Neural progenitor cell (in vitro differentiated cells): ENCODE results near the gene COL17A1. TPM values are rescaled to one million over a fixed set of nuclear protein-coding genes. Genes with fewer than 3 reads are reported as not detected.

Source experiments
- DNase-seq: peaks from one replicate; pipeline ENCODE4 v3.0.0-alpha.2; 2016; ENCODE audit warnings: low spot score
- H2AFZ ChIP-seq: fragments of 200-600 bp; sonication (generic); replicated peaks from 2 replicates; pipeline ENCODE4 v1.6.1; 2016; ENCODE audit warnings: antibody characterized with exemption
- H3F3A ChIP-seq: fragments of 200-600 bp; sonication (generic); 2 replicates; pipeline ENCODE4 v1.6.1; 2016; ENCODE audit warnings: antibody characterized with exemption, low read depth
- H3K27ac ChIP-seq: fragments of 200-600 bp; sonication (generic); 2 replicates; pipeline ENCODE4 v1.5.1; 2016; ENCODE audit warnings: mild to moderate bottlenecking
- H3K27me3 ChIP-seq: fragments of 200-600 bp; sonication (generic); 2 replicates; pipeline ENCODE4 v1.6.1; 2016; ENCODE audit warnings: mild to moderate bottlenecking, moderate library complexity
- H3K36me3 ChIP-seq: fragments of 200-600 bp; sonication (generic); 2 replicates; pipeline ENCODE4 v1.5.1; 2016
- H3K4me1 ChIP-seq: fragments of 200-600 bp; sonication (generic); 2 replicates; pipeline ENCODE4 v1.6.1; 2016; ENCODE audit warnings: mixed run types
- H3K4me2 ChIP-seq: fragments of 200-600 bp; sonication (generic); 2 replicates; pipeline ENCODE4 v1.6.1; 2016
- H3K4me3 ChIP-seq: fragments of 200-600 bp; sonication (generic); 2 replicates; pipeline ENCODE4 v1.5.1; 2016
- H3K79me2 ChIP-seq: fragments of 200-600 bp; sonication (generic); 2 replicates; pipeline ENCODE4 v1.6.1; 2016; ENCODE audit warnings: low read depth
- H3K9ac ChIP-seq: fragments of 200-600 bp; sonication (generic); 2 replicates; pipeline ENCODE4 v1.6.1; 2016
- H3K9me3 ChIP-seq: fragments of 200-600 bp; sonication (generic); 2 replicates; pipeline ENCODE4 v1.5.1; 2016; ENCODE audit warnings: low read depth
- H4K20me1 ChIP-seq: fragments of 200-600 bp; sonication (generic); 2 replicates; pipeline ENCODE4 v1.6.1; 2016; ENCODE audit warnings: low read depth
- H3K27ac Mint-ChIP-seq: 3 replicates; pipeline ENCODE4 v1.8.0; 2021; ENCODE audit warnings: mixed read lengths
- H3K27me3 Mint-ChIP-seq: 2 replicates; pipeline ENCODE4 v1.8.0; 2022; ENCODE audit warnings: low read depth, mild to moderate bottlenecking, inconsistent platforms, moderate library complexity, mixed read lengths; ENCODE audit not compliant: insufficient read depth
- H3K36me3 Mint-ChIP-seq: 3 replicates; pipeline ENCODE4 v1.8.0; 2021; ENCODE audit warnings: mixed read lengths
- H3K4me1 Mint-ChIP-seq: 3 replicates; pipeline ENCODE4 v1.8.0; 2021; ENCODE audit warnings: mixed read lengths
- H3K4me3 Mint-ChIP-seq: 3 replicates; pipeline ENCODE4 v1.8.0; 2021; ENCODE audit warnings: mild to moderate bottlenecking, moderate library complexity, mixed read lengths
- H3K9me3 Mint-ChIP-seq: 3 replicates; pipeline ENCODE4 v1.8.0; 2020; ENCODE audit warnings: mixed read lengths
- EZH2 ChIP-seq: fragments of 200-600 bp; sonication (generic); IDR thresholded peaks from 2 replicates; pipeline ENCODE4 v1.6.1; 2017; ENCODE audit warnings: antibody characterized with exemption, mild to moderate bottlenecking, moderate library complexity
- EZH2phosphoT487 ChIP-seq: fragments of 200-600 bp; sonication (generic); IDR thresholded peaks from 2 replicates; pipeline ENCODE4 v1.6.1; 2017; ENCODE audit warnings: antibody characterized with exemption
- total RNA-seq: library from RNA; depleted of rRNA; stranded (reverse); fragments of >200 nt; gene quantifications from 2 replicates; pipeline ENCODE4 v1.2.3, GENCODE V29; 2015; ENCODE audit warnings: low replicate concordance
- TF ChIP-seq, protein P1 (sequence below): fragments of 200-600 bp; sonication (generic); IDR thresholded peaks from 2 replicates; pipeline ENCODE4 v1.5.1; 2017; ENCODE audit warnings: antibody characterized with exemption, mild to moderate bottlenecking

Gene COL17A1
- total RNA-seq, 1 donor from 2014 or later, result 2.3 TPM

DNA sequence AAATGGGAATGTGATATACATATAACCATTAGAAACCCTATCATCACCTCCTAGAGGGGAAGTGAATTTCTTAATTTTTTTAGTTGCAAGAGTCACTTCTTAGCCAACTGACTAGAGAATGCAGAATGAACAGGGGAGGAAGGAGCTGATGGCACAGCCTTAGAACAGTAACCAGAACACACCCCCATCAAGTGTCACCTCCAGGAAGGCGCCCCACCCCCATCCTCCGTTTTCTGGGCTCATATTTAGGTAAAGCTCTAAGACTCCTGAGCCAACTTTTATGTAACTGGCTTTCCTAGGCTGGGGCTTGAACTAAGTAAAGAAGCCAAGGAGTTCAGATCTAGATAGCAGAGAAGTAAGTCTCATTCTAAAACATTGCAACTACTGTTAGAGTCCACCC is 54.0 kb downstream of the COL17A1 start:
- Histone ChIP-seq H3K79me2 (no peaks in the 10 kb centered on the region), H3K9me3 (no peaks in the 10 kb centered on the region), H3K27ac (no peak overlapping the region), H3K36me3 (no peaks in the 10 kb centered on the region), H3K9ac (no peak overlapping the region), H3F3A (peaks cover 4% of the 10 kb centered on the region), H3K27me3 (no peaks in the 10 kb centered on the region), H3K4me2 (peak overlapping the region; percentile 21), H3K4me1 (peaks cover 18% of the 10 kb centered on the region), H4K20me1 (no peaks in the 10 kb centered on the region), H3K4me3 (no peak overlapping the region), H2AFZ (no peak overlapping the region)
- H3K36me3 Mint-ChIP-seq, result peaks cover 5% of the 10 kb centered on the region
- no peaks in the 10 kb centered on the region for H3K9me3 Mint-ChIP-seq
- peaks cover 5% of the 10 kb centered on the region for H3K4me1 Mint-ChIP-seq
- DNase-seq, result no peak
- H3K27ac Mint-ChIP-seq, result no peak overlapping the region
- no peaks in the 10 kb centered on the region for H3K27me3 Mint-ChIP-seq
- H3K4me3 Mint-ChIP-seq, result no peak overlapping the region
- TF ChIP-seq, protein P1, sequence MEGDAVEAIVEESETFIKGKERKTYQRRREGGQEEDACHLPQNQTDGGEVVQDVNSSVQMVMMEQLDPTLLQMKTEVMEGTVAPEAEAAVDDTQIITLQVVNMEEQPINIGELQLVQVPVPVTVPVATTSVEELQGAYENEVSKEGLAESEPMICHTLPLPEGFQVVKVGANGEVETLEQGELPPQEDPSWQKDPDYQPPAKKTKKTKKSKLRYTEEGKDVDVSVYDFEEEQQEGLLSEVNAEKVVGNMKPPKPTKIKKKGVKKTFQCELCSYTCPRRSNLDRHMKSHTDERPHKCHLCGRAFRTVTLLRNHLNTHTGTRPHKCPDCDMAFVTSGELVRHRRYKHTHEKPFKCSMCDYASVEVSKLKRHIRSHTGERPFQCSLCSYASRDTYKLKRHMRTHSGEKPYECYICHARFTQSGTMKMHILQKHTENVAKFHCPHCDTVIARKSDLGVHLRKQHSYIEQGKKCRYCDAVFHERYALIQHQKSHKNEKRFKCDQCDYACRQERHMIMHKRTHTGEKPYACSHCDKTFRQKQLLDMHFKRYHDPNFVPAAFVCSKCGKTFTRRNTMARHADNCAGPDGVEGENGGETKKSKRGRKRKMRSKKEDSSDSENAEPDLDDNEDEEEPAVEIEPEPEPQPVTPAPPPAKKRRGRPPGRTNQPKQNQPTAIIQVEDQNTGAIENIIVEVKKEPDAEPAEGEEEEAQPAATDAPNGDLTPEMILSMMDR, result no peak
- TF ChIP-seq EZH2phosphoT487 (no peak), EZH2 (no peak)

DNA sequence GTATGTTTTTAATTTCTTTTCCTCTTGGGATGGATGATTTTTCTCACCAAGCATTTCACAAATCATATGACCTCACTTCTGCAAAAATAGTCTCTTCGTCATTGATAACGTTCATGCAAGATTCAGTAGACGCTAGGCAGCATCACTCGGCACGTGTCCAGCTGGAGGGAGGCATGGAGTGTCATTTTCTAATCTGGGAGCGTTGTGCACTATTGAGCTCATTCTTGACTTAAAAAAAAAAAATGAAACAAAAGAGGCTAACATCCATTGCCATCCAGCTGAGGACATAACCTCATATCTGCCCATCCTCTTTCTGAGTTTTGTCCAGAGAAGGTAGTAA is 56.2 kb downstream of the COL17A1 start:
- Mint-ChIP-seq H3K36me3 (peaks cover 6% of the 10 kb centered on the region), H3K9me3 (no peaks in the 10 kb centered on the region), H3K27me3 (no peaks in the 10 kb centered on the region), H3K4me1 (peaks cover 5% of the 10 kb centered on the region), H3K27ac (no peak overlapping the region), H3K4me3 (no peak overlapping the region)
- H2AFZ ChIP-seq, result no peak overlapping the region
- H3K4me1 ChIP-seq, result peaks cover 17% of the 10 kb centered on the region
- TF ChIP-seq, protein P1, result no peak
- no peak for TF ChIP-seq EZH2
- no peak for TF ChIP-seq EZH2phosphoT487
- no peaks in the 10 kb centered on the region for H4K20me1 ChIP-seq
- no peaks in the 10 kb centered on the region for H3K36me3 ChIP-seq
- no peak overlapping the region for H3K27ac ChIP-seq
- H3K27me3 ChIP-seq, result no peaks in the 10 kb centered on the region
- no peaks in the 10 kb centered on the region for H3K9me3 ChIP-seq
- no peak overlapping the region for H3K4me3 ChIP-seq
- peaks cover 4% of the 10 kb centered on the region for H3F3A ChIP-seq
- DNase-seq, result no peak
- no peak overlapping the region for H3K4me2 ChIP-seq
- no peak overlapping the region for H3K9ac ChIP-seq
- no peaks in the 10 kb centered on the region for H3K79me2 ChIP-seq

DNA sequence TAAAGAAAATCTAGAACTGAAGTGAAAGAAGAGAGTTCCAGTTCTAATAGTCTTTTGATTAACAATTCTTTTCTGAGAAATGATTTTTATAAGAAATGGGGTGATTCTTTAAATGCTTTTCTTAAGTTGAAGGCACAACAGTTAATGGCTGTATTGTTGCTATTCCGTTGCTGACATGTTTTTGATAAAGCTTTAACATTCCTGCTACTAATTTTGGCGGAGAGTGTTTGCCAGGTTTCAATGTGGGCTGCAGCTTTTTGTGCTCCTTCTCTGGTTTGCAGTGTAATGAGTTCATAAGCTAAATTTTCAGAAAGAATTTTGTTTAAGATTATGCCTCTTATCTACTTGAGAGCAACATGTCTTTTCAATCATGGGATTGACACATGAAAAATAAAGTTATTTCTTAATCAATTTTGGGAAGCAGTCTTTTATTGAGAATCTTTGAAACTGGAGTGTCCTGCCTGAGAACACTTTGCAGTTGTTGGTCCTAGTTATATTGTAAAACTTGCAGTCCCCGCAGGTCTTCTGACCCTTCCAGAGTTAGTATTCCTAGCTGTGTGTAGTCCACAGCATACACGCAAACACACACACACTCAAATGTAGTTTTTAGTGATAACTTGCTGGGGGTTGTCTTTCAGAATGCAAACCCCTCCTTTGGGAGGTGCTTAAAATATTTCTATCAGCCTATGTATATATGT is 56.7 kb downstream of the COL17A1 start:
- H3K27ac ChIP-seq, result no peak overlapping the region
- H3K4me3 ChIP-seq, result no peak overlapping the region
- no peaks in the 10 kb centered on the region for H3K27me3 ChIP-seq
- peaks cover 4% of the 10 kb centered on the region for H3F3A ChIP-seq
- TF ChIP-seq EZH2, result no peak
- TF ChIP-seq, protein P1, result no peak
- TF ChIP-seq EZH2phosphoT487, result no peak
- H3K4me1 ChIP-seq, result peaks cover 14% of the 10 kb centered on the region
- no peaks in the 10 kb centered on the region for H3K79me2 ChIP-seq
- no peak for DNase-seq
- Mint-ChIP-seq H3K4me1 (peaks cover 5% of the 10 kb centered on the region), H3K27me3 (no peaks in the 10 kb centered on the region), H3K27ac (no peak overlapping the region), H3K4me3 (no peak overlapping the region), H3K36me3 (peaks cover 7% of the 10 kb centered on the region), H3K9me3 (no peaks in the 10 kb centered on the region)
- H4K20me1 ChIP-seq, result no peaks in the 10 kb centered on the region
- no peak overlapping the region for H3K4me2 ChIP-seq
- H2AFZ ChIP-seq, result no peak overlapping the region
- no peaks in the 10 kb centered on the region for H3K36me3 ChIP-seq
- H3K9ac ChIP-seq, result no peak overlapping the region
- H3K9me3 ChIP-seq, result no peaks in the 10 kb centered on the region
